ENCODE results near the gene POGK.
A peak's percentile ranks its signal among the peaks of the same experiment; 100 is the strongest.

POGK gene

DNA sequence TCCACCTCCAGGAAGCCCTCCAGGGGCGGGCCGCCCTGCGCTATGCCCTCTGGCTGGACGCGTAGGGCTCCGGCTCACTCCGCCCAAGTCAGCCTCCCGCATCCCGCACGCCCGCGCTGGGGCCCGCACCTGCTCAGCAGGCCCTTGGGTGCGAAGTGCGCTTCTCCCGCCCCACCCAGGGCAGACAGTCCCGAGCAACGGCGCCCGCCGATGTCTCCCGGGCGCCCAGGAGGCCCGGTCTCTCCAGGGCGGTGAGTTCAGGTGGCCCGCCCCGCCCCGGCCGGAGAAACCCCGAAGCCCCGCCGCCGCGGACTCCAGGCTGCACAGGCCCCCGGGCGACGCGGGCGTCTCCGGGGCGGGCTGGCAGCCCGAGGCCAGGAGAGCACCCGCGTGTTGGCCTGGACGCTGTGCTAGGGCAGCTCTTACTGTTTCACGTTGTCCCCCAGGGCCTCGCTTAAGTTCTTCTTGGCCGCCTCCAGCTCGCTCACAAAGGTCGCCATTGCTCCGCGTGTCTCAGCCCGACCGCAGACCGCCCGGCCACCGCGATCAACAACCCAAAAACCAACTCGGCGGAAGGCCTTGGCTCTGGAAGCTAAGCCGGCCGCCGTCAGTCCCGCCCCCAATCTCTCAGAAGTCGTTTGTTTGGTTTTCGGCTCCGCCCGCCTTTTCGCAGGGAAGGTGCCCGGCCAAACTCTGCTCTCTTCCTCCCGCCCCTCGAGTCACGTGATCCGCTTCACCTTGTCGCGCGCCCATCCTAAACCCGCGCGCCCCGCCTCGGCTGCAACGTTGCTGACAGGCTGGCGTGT, 36.7 kb downstream of the POGK start, which contains the start of gene TADA1 (continued):
- TF ChIP-seq TRIM28 (IDR thresholded peaks at IDR 0.05; ENCODE audit: borderline replicate concordance, low read length) (no peak; the same call in 1 of the 2 replicates), ZNF146 (tag by site-specific recombination; IDR thresholded peaks at IDR 0.05) (0 out of 2 replicates have a peak, but pooled peaks have one; percentile 26), PRDM1 (tag by site-specific recombination; IDR thresholded peaks at IDR 0.05) (no peak), ZNF560 (tag by site-specific recombination; IDR thresholded peaks at IDR 0.05; ENCODE audit: borderline replicate concordance) (no peak), ZNF248 (tag by site-specific recombination; IDR thresholded peaks at IDR 0.05) (no peak), ZNF639 (tag by site-specific recombination; IDR thresholded peaks at IDR 0.05) (0 out of 2 replicates have a peak, but pooled peaks have one; percentile 79), SP2 (tag by site-specific recombination; IDR thresholded peaks at IDR 0.05) (peak; percentile 92), ZNF677 (tag by site-specific recombination; IDR thresholded peaks at IDR 0.05) (no peak), ZNF518A (tag by site-specific recombination; conservative IDR thresholded peaks at IDR 0.05; ENCODE audit: low read depth) (no peak), ZNF514 (tag by site-specific recombination; IDR thresholded peaks at IDR 0.05) (no peak), ZNF548 (tag by site-specific recombination; IDR thresholded peaks at IDR 0.05) (no peak), ZNF670 (tag by site-specific recombination; IDR thresholded peaks at IDR 0.05; ENCODE audit: low read depth) (no peak), ZNF211 (tag by site-specific recombination; IDR thresholded peaks at IDR 0.05; ENCODE audit: low read depth) (no peak), ZNF121 (tag by site-specific recombination; IDR thresholded peaks at IDR 0.05) (0 out of 2 replicates have a peak, but pooled peaks have one; percentile 9), ZNF776 (tag by site-specific recombination; IDR thresholded peaks at IDR 0.05; ENCODE audit: borderline replicate concordance) (no peak), ZNF404 (tag by site-specific recombination; IDR thresholded peaks at IDR 0.05) (no peak), GLI4 (tag by site-specific recombination; IDR thresholded peaks at IDR 0.05) (peak; percentile 47; the same call in 1 of the 2 replicates), KLF10 (tag by site-specific recombination; IDR thresholded peaks at IDR 0.05) (peak; percentile 62; the same call in 1 of the 2 replicates), ZNF585B (tag by site-specific recombination; IDR thresholded peaks at IDR 0.05) (no peak), PRDM10 (tag by site-specific recombination; IDR thresholded peaks at IDR 0.05) (peak; percentile 61), ZNF114 (tag by site-specific recombination; IDR thresholded peaks at IDR 0.05) (no peak), ZNF266 (tag by site-specific recombination; IDR thresholded peaks at IDR 0.05; ENCODE audit: low read depth) (no peak), ZNF596 (tag by site-specific recombination; IDR thresholded peaks at IDR 0.05) (no peak), ZNF335 (tag by site-specific recombination; conservative IDR thresholded peaks at IDR 0.05) (peak; percentile 90), ZNF510 (tag by site-specific recombination; IDR thresholded peaks at IDR 0.05; ENCODE audit: insufficient replicate concordance) (no peak)
- TF ChIP-seq, protein P1, sequence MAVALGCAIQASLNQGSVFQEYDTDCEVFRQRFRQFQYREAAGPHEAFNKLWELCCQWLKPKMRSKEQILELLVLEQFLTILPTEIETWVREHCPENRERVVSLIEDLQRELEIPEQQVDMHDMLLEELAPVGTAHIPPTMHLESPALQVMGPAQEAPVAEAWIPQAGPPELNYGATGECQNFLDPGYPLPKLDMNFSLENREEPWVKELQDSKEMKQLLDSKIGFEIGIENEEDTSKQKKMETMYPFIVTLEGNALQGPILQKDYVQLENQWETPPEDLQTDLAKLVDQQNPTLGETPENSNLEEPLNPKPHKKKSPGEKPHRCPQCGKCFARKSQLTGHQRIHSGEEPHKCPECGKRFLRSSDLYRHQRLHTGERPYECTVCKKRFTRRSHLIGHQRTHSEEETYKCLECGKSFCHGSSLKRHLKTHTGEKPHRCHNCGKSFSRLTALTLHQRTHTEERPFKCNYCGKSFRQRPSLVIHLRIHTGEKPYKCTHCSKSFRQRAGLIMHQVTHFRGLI (tag by site-specific recombination; IDR thresholded peaks at IDR 0.05) = peak; percentile 89
- TF ChIP-seq, protein P2, sequence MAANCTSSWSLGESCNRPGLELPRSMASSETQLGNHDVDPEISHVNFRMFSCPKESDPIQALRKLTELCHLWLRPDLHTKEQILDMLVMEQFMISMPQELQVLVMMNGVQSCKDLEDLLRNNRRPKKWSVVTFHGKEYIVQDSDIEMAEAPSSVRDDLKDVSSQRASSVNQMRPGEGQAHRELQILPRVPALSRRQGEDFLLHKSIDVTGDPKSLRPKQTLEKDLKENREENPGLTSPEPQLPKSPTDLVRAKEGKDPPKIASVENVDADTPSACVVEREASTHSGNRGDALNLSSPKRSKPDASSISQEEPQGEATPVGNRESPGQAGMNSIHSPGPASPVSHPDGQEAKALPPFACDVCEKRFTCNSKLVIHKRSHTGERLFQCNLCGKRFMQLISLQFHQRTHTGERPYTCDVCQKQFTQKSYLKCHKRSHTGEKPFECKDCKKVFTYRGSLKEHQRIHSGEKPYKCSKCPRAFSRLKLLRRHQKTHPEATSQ (tag by site-specific recombination; IDR thresholded peaks at IDR 0.05) = 0 out of 2 replicates have a peak, but pooled peaks have one; percentile 50

Data from HEK293 (cell line).